Breast epithelium (tissue), 3 donors: Measurements from ENCODE around the gene TFF3.

ENCODE experiments used
- POLR2A ChIP-seq: fragments of 450-650 bp; IDR thresholded peaks from one replicate; pipeline ENCODE4 v1.6.1; 2016; ENCODE audit warnings: antibody characterized with exemption, mild to moderate bottlenecking, moderate library complexity
- POLR2AphosphoS5 ChIP-seq, 3 donors: sonication (generic); formaldehyde crosslinking; IDR thresholded peaks; one replicate each; pipeline ENCODE4 v1.6.1; 2017; ENCODE audit warnings: antibody characterized with exemption in 3 of 3
- TF ChIP-seq, protein P1 (sequence below), 3 donors: fragments of 450-650 bp; IDR thresholded peaks; one replicate each; pipeline ENCODE4 v1.5.1; 2016 to 2017; ENCODE audit warnings: antibody characterized with exemption in 3 of 3, mild to moderate bottlenecking in 3 of 3, moderate library complexity in 3 of 3

DNA sequence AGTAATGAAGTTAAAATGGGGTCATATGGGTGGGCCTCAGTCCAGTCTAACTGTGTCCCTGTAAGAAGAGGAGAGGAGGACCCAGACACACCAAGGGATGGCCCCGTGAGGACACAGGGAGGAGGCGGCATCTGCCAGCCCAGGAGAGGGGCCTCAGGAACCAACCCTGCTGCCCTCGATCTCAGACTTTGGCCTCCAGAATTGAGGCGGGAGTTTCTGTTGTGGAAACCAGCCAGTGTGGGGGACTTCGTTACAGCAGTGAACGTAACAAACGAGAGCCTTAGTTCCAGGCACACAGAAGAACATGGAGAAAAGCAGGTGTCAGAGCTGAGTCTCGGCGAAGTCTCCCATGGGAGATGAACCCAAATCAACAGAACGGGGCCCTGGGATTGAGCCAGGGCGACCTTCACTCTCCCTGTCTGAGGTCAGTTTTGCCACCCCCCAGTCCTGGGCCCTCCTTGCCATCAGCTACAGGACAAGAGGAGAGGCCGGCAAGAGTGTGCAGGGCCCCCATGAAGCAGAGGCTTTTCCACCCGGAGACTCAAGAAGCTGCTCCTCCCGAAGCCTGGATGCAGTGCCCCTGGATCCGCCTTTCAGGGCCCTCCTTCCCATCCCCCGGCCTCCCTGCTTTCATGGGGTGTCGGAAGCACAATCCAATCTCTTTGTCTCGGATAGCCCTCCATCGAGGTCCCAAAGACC lies 36.6 kb downstream of the TFF3 start:
- TF ChIP-seq POLR2A = no peak
- TF ChIP-seq, protein P1, sequence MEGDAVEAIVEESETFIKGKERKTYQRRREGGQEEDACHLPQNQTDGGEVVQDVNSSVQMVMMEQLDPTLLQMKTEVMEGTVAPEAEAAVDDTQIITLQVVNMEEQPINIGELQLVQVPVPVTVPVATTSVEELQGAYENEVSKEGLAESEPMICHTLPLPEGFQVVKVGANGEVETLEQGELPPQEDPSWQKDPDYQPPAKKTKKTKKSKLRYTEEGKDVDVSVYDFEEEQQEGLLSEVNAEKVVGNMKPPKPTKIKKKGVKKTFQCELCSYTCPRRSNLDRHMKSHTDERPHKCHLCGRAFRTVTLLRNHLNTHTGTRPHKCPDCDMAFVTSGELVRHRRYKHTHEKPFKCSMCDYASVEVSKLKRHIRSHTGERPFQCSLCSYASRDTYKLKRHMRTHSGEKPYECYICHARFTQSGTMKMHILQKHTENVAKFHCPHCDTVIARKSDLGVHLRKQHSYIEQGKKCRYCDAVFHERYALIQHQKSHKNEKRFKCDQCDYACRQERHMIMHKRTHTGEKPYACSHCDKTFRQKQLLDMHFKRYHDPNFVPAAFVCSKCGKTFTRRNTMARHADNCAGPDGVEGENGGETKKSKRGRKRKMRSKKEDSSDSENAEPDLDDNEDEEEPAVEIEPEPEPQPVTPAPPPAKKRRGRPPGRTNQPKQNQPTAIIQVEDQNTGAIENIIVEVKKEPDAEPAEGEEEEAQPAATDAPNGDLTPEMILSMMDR (IDR thresholded peaks at IDR 0.05) = no peak
- no peak for TF ChIP-seq POLR2AphosphoS5 (IDR thresholded peaks at IDR 0.05)
